ENCODE data around the gene NAALADL2. TPM values are rescaled to one million over a fixed set of nuclear protein-coding genes. Genes with fewer than 3 reads are reported as not detected.

NAALADL2 gene
- total RNA-seq: 13.9 and 18.4 TPM in 2 replicates

GRCh38 chr3:174859114-174859735, at the start of gene NAALADL2:
Gene NAALADL2, plus strand, starts transcription at chr3:174859334.

